ENCODE data around the gene TH.

DNA sequence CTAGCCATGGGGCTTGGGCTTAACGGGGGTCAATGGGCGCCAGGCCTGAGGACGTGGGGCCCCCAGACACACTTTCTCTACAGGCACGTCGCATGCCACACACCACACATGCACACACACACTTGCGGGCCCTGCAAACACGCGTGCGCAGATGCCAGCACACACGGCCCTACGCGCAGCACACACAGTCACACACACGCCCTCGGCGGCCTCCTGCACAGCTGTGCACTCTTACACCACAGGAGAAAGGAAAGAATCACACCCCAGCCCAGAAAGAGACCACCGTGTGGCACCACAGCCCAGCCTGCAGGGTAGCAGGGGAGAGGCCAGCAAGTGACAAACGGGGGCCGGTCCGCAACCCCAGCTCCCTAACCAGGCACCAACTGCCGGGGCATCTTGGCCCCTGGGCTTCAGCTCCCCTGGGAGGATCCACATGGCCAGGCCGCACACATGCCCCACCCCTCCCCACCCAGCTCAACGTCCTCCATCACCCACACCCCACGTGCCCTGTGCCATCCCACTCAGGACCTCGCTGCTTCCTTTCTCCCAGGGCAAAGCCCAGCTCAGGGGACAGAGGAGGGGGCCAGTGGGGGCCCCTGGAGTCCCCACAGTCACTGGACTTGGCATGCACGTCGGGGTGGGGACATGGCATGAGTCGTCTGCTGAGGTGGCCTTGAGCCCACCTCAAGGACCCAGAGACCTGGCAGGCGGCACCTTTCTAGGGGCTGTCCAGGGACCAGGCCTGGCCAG, 26.3 kb upstream of the TH start:
- TF ChIP-seq POLR2AphosphoS5 (IDR thresholded peaks at IDR 0.05), result no peak
- TF ChIP-seq, protein P1, sequence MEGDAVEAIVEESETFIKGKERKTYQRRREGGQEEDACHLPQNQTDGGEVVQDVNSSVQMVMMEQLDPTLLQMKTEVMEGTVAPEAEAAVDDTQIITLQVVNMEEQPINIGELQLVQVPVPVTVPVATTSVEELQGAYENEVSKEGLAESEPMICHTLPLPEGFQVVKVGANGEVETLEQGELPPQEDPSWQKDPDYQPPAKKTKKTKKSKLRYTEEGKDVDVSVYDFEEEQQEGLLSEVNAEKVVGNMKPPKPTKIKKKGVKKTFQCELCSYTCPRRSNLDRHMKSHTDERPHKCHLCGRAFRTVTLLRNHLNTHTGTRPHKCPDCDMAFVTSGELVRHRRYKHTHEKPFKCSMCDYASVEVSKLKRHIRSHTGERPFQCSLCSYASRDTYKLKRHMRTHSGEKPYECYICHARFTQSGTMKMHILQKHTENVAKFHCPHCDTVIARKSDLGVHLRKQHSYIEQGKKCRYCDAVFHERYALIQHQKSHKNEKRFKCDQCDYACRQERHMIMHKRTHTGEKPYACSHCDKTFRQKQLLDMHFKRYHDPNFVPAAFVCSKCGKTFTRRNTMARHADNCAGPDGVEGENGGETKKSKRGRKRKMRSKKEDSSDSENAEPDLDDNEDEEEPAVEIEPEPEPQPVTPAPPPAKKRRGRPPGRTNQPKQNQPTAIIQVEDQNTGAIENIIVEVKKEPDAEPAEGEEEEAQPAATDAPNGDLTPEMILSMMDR (IDR thresholded peaks at IDR 0.05; ENCODE audit: poor library complexity, severe bottlenecking), result no peak
- TF ChIP-seq EZH2 (IDR thresholded peaks at IDR 0.05; ENCODE audit: borderline replicate concordance, insufficient read depth, low read length, poor library complexity, severe bottlenecking), result no peak
